H1 (cell line): ENCODE results near the gene CCDC14. TPM values are rescaled to one million over a fixed set of nuclear protein-coding genes. Genes with fewer than 3 reads are reported as not detected.

Experiments used
- CTCF ChIA-PET: fragments of 300-600 bp; sonication (Branson Sonifier 250); formaldehyde crosslinking; loops from one replicate; lab custom pipeline; 2021; ENCODE audit not compliant: partially characterized antibody; lab: Charles Lee
- POLR2A ChIA-PET: fragments of 300-600 bp; sonication (Branson Sonifier 250); formaldehyde crosslinking; loops from one replicate; lab custom pipeline; 2021; ENCODE audit warnings: inconsistent platforms; ENCODE audit not compliant: partially characterized antibody; lab: Charles Lee
- DNase-seq, 2 experiments: peaks; one replicate each; pipeline versions ENCODE4 v3.0.0 to v3.0.0-alpha.2; 2010 to 2022; ENCODE audit warnings: low spot score in 2 of 2, low read depth in 1 of 2, mixed read lengths in 1 of 2
- FAIRE-seq: peaks from 2 replicates; lab custom pipeline; 2011; peaks lifted over from hg19 to GRCh38; lab: Jason Lieb, UNC
- H2AFZ ChIP-seq: 2 replicates; pipeline ENCODE4 v1.8.1; 2012; ENCODE audit warnings: low read length, inconsistent platforms
- H2AK5ac ChIP-seq: 2 replicates; pipeline ENCODE4 v1.6.1; 2013; ENCODE audit warnings: low read depth, low read length
- H2BK120ac ChIP-seq: replicated peaks from 2 replicates; pipeline ENCODE3; 2013; ENCODE audit warnings: low read depth, low read length, inconsistent platforms
- H2BK12ac ChIP-seq: 2 replicates; pipeline ENCODE4 v1.6.1; 2013; ENCODE audit warnings: low read depth, low read length
- H2BK15ac ChIP-seq: 2 replicates; pipeline ENCODE4 v1.6.1; 2013; ENCODE audit warnings: low read length
- H2BK20ac ChIP-seq: 2 replicates; pipeline ENCODE4 v1.6.1; 2013; ENCODE audit warnings: low read length
- H2BK5ac ChIP-seq: 2 replicates; pipeline ENCODE4 v1.6.1; 2013; ENCODE audit warnings: low read depth, low read length
- H3K14ac ChIP-seq: 2 replicates; pipeline ENCODE4 v1.6.1; 2013; ENCODE audit warnings: inconsistent platforms; ENCODE audit not compliant: insufficient read length
- H3K18ac ChIP-seq: 2 replicates; pipeline ENCODE4 v1.6.1; 2013; ENCODE audit warnings: low read length; ENCODE audit errors: extremely low read depth
- H3K23ac ChIP-seq: 2 replicates; pipeline ENCODE4 v1.6.1; 2013; ENCODE audit warnings: inconsistent platforms; ENCODE audit not compliant: insufficient read length
- H3K23me2 ChIP-seq: 2 replicates; pipeline ENCODE4 v1.6.1; 2013; ENCODE audit warnings: low read depth, low read length
- H3K27ac ChIP-seq: 2 replicates; pipeline ENCODE4 v1.6.1; 2011; ENCODE audit warnings: low read depth, low read length, inconsistent platforms
- H3K27me3 ChIP-seq, 4 experiments: replicated peaks in 1 of 4; 1 replicate in 1 of 4; 2 replicates in 3 of 4; pipeline versions ENCODE4 v1.6.1 to v1.8.1; 2011 to 2013; ENCODE audit warnings: low read length in 3 of 4, mild to moderate bottlenecking in 3 of 4, inconsistent platforms in 2 of 4, mixed read lengths in 2 of 4, moderate library complexity in 1 of 4; ENCODE audit not compliant: control insufficient read depth in 3 of 4, insufficient read depth in 3 of 4; ENCODE audit errors: extremely low read depth in 1 of 4
- H3K36me3 ChIP-seq, 4 experiments: 2 replicates each; pipeline versions ENCODE4 v1.6.1 to v1.8.1; 2011 to 2013; ENCODE audit warnings: mild to moderate bottlenecking in 4 of 4, low read length in 3 of 4, moderate library complexity in 2 of 4, control low read depth in 1 of 4, inconsistent platforms in 1 of 4; ENCODE audit not compliant: insufficient read depth in 4 of 4, control insufficient read depth in 2 of 4
- H3K4ac ChIP-seq: replicated peaks from 2 replicates; pipeline ENCODE3; 2013; ENCODE audit warnings: low read length, low read depth, mixed read lengths, inconsistent platforms; ENCODE audit not compliant: insufficient read length
- H3K4me1 ChIP-seq, 4 experiments: replicated peaks in 1 of 4; 1 replicate in 1 of 4; 2 replicates in 3 of 4; pipeline versions ENCODE4 v1.6.1 to v1.8.1; 2011 to 2013; ENCODE audit warnings: low read length in 3 of 4, inconsistent platforms in 2 of 4, mixed read lengths in 1 of 4; ENCODE audit not compliant: insufficient read depth in 4 of 4, control insufficient read depth in 3 of 4
- H3K4me2 ChIP-seq, 2 experiments: 2 replicates each; pipeline versions ENCODE4 v1.6.1 to v1.8.1; 2011 to 2013; ENCODE audit warnings: low read depth in 2 of 2, low read length in 2 of 2, control low read depth in 1 of 2, inconsistent platforms in 1 of 2, mild to moderate bottlenecking in 1 of 2; ENCODE audit not compliant: insufficient read depth in 1 of 2
- H3K4me3 ChIP-seq, 4 experiments: fragments of 200-600, 300-600 bp in 1 of 4; sonication (generic), shearing (Covaris generic), sonication (Bioruptor Twin) in 1 of 4; 2 replicates each; pipeline versions ENCODE4 v1.5.1 to v1.8.1; 2011 to 2016; ENCODE audit warnings: low read length in 4 of 4, low read depth in 3 of 4, control low read depth in 2 of 4, inconsistent platforms in 2 of 4, mild to moderate bottlenecking in 2 of 4, mixed read lengths in 1 of 4, moderate library complexity in 1 of 4; ENCODE audit not compliant: insufficient read depth in 2 of 4; ENCODE audit errors: extremely low read depth in 1 of 4
- H3K56ac ChIP-seq: replicated peaks from 2 replicates; pipeline ENCODE3; 2013; ENCODE audit warnings: low read depth, mild to moderate bottlenecking, mixed read lengths, low read length, inconsistent platforms; ENCODE audit not compliant: insufficient read length
- H3K79me1 ChIP-seq: 2 replicates; pipeline ENCODE4 v1.6.1; 2013; ENCODE audit warnings: low read depth, low read length, control low read depth
- H3K79me2 ChIP-seq, 2 experiments: 2 replicates each; pipeline versions ENCODE4 v1.6.1 to v1.8.1; 2012 to 2013; ENCODE audit warnings: low read length in 2 of 2, mild to moderate bottlenecking in 2 of 2, inconsistent platforms in 1 of 2; ENCODE audit not compliant: insufficient read depth in 2 of 2, control insufficient read depth in 1 of 2
- H3K9ac ChIP-seq, 4 experiments: replicated peaks in 1 of 4; 1 replicate in 1 of 4; 2 replicates in 3 of 4; pipeline versions ENCODE4 v1.6.1 to v1.8.1; 2011 to 2013; ENCODE audit warnings: low read depth in 3 of 4, low read length in 3 of 4, control low read depth in 2 of 4, mild to moderate bottlenecking in 2 of 4, moderate library complexity in 2 of 4, inconsistent platforms in 1 of 4; ENCODE audit errors: extremely low read depth in 1 of 4
- H3K9me3 ChIP-seq, 2 experiments: 2 replicates each; pipeline versions ENCODE4 v1.6.1 to v1.8.1; 2012 to 2013; ENCODE audit warnings: mild to moderate bottlenecking in 2 of 2, moderate library complexity in 2 of 2, control low read depth in 1 of 2, inconsistent platforms in 1 of 2, low read depth in 1 of 2, low read length in 1 of 2, mixed read lengths in 1 of 2; ENCODE audit not compliant: insufficient read depth in 2 of 2
- H4K20me1 ChIP-seq, 2 experiments: replicated peaks in 1 of 2; 2 replicates each; pipeline versions ENCODE3 to v1.8.1; 2011 to 2013; ENCODE audit warnings: inconsistent platforms in 2 of 2, low read length in 2 of 2, mild to moderate bottlenecking in 1 of 2; ENCODE audit not compliant: insufficient read depth in 2 of 2, control insufficient read depth in 1 of 2
- H4K5ac ChIP-seq: 2 replicates; pipeline ENCODE4 v1.6.1; 2013; ENCODE audit warnings: low read length, low read depth, mixed read lengths, inconsistent platforms; ENCODE audit not compliant: insufficient read length
- H4K8ac ChIP-seq: 2 replicates; pipeline ENCODE4 v1.8.0; 2013; ENCODE audit warnings: mild to moderate bottlenecking, moderate library complexity, low read length, inconsistent platforms; ENCODE audit not compliant: insufficient read depth; ENCODE audit errors: extremely low read depth
- H4K91ac ChIP-seq: replicated peaks from 2 replicates; pipeline ENCODE3; 2013; ENCODE audit warnings: low read length, mixed read lengths, inconsistent platforms; ENCODE audit not compliant: insufficient read length
- CREB1 ChIP-seq: IDR thresholded peaks from 2 replicates; pipeline ENCODE4 v1.6.1; 2012; ENCODE audit warnings: inconsistent platforms
- CTCF ChIP-seq, 3 experiments: IDR thresholded peaks; 1 replicate in 2 of 3; 2 replicates in 1 of 3; pipeline versions ENCODE4 v1.5.1 to v1.6.1; 2011; ENCODE audit warnings: low read length in 3 of 3, mild to moderate bottlenecking in 3 of 3, inconsistent platforms in 2 of 3, low read depth in 1 of 3, moderate library complexity in 1 of 3; ENCODE audit not compliant: insufficient read depth in 1 of 3; ENCODE audit errors: control extremely low read depth in 1 of 3
- EGR1 ChIP-seq: IDR thresholded peaks from 2 replicates; pipeline ENCODE4 v1.6.1; 2011; ENCODE audit warnings: low read depth, low read length, borderline replicate concordance
- GTF2F1 ChIP-seq: IDR thresholded peaks from 2 replicates; pipeline ENCODE4 v1.6.1; 2012; ENCODE audit warnings: low read depth, low read length, improper control_type of control experiment, borderline replicate concordance
- JUND ChIP-seq: IDR thresholded peaks from 2 replicates; pipeline ENCODE4 v1.6.1; 2011; ENCODE audit warnings: mild to moderate bottlenecking, improper control_type of control experiment, low read length
- KDM1A ChIP-seq: fragments of 200-600, 300-600 bp; sonication (generic); IDR thresholded peaks from 2 replicates; pipeline ENCODE4 v1.7.1; 2016; ENCODE audit warnings: mild to moderate bottlenecking, low read length, borderline replicate concordance
- POLR2A ChIP-seq, 2 experiments: IDR thresholded peaks; 1 replicate in 1 of 2; 2 replicates in 1 of 2; pipeline ENCODE4 v1.6.1; 2011; ENCODE audit warnings: low read depth in 2 of 2, low read length in 2 of 2, mild to moderate bottlenecking in 2 of 2; ENCODE audit errors: control extremely low read depth in 1 of 2
- RBBP5 ChIP-seq: IDR thresholded peaks from 2 replicates; pipeline ENCODE4 v1.7.1; 2012; ENCODE audit warnings: low read depth, mild to moderate bottlenecking, inconsistent platforms, low read length, moderate library complexity, borderline replicate concordance
- RFX5 ChIP-seq: IDR thresholded peaks from 2 replicates; pipeline ENCODE4 v1.6.1; 2011; ENCODE audit warnings: low read depth, low read length, improper control_type of control experiment, borderline replicate concordance
- RXRA ChIP-seq: IDR thresholded peaks from 2 replicates; pipeline ENCODE4 v1.6.1; 2011; ENCODE audit warnings: low read depth, mild to moderate bottlenecking, low read length, moderate library complexity; ENCODE audit not compliant: insufficient read depth
- SIRT6 ChIP-seq: IDR thresholded peaks from one replicate; pipeline ENCODE4 v1.7.1; 2012; ENCODE audit warnings: low read length, inconsistent platforms
- SRF ChIP-seq: IDR thresholded peaks from 2 replicates; pipeline ENCODE4 v1.6.1; 2011; ENCODE audit warnings: mild to moderate bottlenecking, low read depth, low read length, moderate library complexity
- TAF1 ChIP-seq: IDR thresholded peaks from 2 replicates; pipeline ENCODE4 v1.6.1; 2011; ENCODE audit warnings: mild to moderate bottlenecking, low read depth, low read length
- WGBS, 2 experiments: shearing (Covaris generic) in 1 of 2; methylation state at CpG; one replicate each; pipeline versions ENCODE4 v1.1.6 to v1.1.7; 2013 to 2015; ENCODE audit warnings: low lambda C conversion rate in 2 of 2, mixed read lengths in 2 of 2, inconsistent platforms in 1 of 2, low coverage in 1 of 2, missing lambda C conversion rate in 1 of 2; ENCODE audit not compliant: insufficient replicate concordance in 2 of 2, insufficient coverage in 1 of 2, insufficient read length in 1 of 2; ENCODE audit errors: extremely low coverage in 1 of 2, missing lambda C conversion rate in 1 of 2; 5-methylcytosine and 5-hydroxymethylcytosine counted together
- polyA plus RNA-seq, 7 experiments: library from polyadenylated mRNA; depleted of rRNA in 3 of 7; stranded (reverse) in 5 of 7; unstranded in 2 of 7; fragments of >200 nt in 5 of 7; fragments of 200-250 nt in 2 of 7; gene quantifications; 1 replicate in 5 of 7; 2 replicates in 1 of 7; 4 replicates in 1 of 7; pipeline versions ENCODE4 v1.2.1 to v1.2.3, GENCODE V29; 2011 to 2013; ENCODE audit warnings: missing spikeins in 2 of 7, mixed read lengths in 2 of 7
- total RNA-seq: library from RNA; stranded (reverse); fragmentation: NEBNext Ultra II Directional; extraction: Animal tissue kit (Norgen Biotek cat#: 25700); gene quantifications from 2 replicates; pipeline ENCODE4 v1.2.1, GENCODE V29; 2021

The CCDC14 gene
- total and polyA plus RNA-seq, 2 of the 8 experiments (the other 6 are each of a cell fraction or from before 2014, with no cell fraction given) = 53.6 to 95.7 TPM

- Histone ChIP-seq H3K4me1 (no peaks in the 10 kb centered on the region), H2BK20ac (no peak overlapping the region), H3K36me3 (peaks cover 2 to 65% (median 15%) of the 10 kb centered on the region in 4 experiments; a peak in 7 of 8 replicates), H3K9ac (no peak overlapping the region), H3K79me1 (no peaks in the 10 kb centered on the region), H3K27me3 (no peaks in the 10 kb centered on the region), H2BK120ac (no peak overlapping the region), H3K79me2 (no peaks in the 10 kb centered on the region), H3K4me3 (no peak overlapping the region), H4K5ac (no peak overlapping the region), H3K23ac (no peak overlapping the region), H4K8ac (no peak overlapping the region), H2BK12ac (no peak overlapping the region), H4K91ac (no peak overlapping the region), H3K9me3 (no peaks in the 10 kb centered on the region), H3K4ac (no peak overlapping the region), H3K23me2 (no peaks in the 10 kb centered on the region), H3K56ac (no peak overlapping the region), H2AFZ (no peak overlapping the region), H4K20me1 (no peaks in the 10 kb centered on the region), H3K14ac (no peak overlapping the region), H2BK5ac (no peak overlapping the region), H3K18ac (no peak overlapping the region), H2BK15ac (no peak overlapping the region), H2AK5ac (no peak overlapping the region), H3K27ac (no peak overlapping the region), H3K4me2 (no peak overlapping the region)
- 89% methylated on average over 2 of the region's 2 CpGs; no CpG with 5 or more reads in 1 of the 2 experiments for WGBS, 2 experiments
- no peak for DNase-seq
- ChIA-PET POLR2A (no interaction called here), CTCF (no interaction called here)
- FAIRE-seq = no peak
- TF ChIP-seq TAF1 = no peak
- no peak for TF ChIP-seq CTCF (IDR thresholded peaks at IDR 0.05; ENCODE audit: control extremely low read depth in 1 of 3, insufficient read depth in 1 of 3, low read depth in 1 of 3, low read length in 3 of 3)
- TF ChIP-seq JUND = no peak
- no peak for TF ChIP-seq KDM1A
- no peak for TF ChIP-seq POLR2A (IDR thresholded peaks at IDR 0.05; ENCODE audit: control extremely low read depth in 1 of 2, low read depth in 2 of 2, low read length in 2 of 2)
- TF ChIP-seq RFX5 = no peak
- no peak for TF ChIP-seq SRF
- no peak for TF ChIP-seq RBBP5
- no peak for TF ChIP-seq EGR1
- no peak for TF ChIP-seq SIRT6
- no peak for TF ChIP-seq CREB1
- no peak for TF ChIP-seq GTF2F1
- TF ChIP-seq RXRA = no peak
Observed at GRCh38 chr3:123934250-123934649, 26.8 kb downstream of the CCDC14 start.
